ENCODE results near the gene ARMC10.

ARMC10 gene

GRCh38 chr7:103115771-103116170 is 40.8 kb downstream of the ARMC10 start:
- no peak for DNase-seq (ENCODE audit: low spot score)
- TF ChIP-seq, protein P1, sequence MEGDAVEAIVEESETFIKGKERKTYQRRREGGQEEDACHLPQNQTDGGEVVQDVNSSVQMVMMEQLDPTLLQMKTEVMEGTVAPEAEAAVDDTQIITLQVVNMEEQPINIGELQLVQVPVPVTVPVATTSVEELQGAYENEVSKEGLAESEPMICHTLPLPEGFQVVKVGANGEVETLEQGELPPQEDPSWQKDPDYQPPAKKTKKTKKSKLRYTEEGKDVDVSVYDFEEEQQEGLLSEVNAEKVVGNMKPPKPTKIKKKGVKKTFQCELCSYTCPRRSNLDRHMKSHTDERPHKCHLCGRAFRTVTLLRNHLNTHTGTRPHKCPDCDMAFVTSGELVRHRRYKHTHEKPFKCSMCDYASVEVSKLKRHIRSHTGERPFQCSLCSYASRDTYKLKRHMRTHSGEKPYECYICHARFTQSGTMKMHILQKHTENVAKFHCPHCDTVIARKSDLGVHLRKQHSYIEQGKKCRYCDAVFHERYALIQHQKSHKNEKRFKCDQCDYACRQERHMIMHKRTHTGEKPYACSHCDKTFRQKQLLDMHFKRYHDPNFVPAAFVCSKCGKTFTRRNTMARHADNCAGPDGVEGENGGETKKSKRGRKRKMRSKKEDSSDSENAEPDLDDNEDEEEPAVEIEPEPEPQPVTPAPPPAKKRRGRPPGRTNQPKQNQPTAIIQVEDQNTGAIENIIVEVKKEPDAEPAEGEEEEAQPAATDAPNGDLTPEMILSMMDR (IDR thresholded peaks at IDR 0.05; ENCODE audit: borderline replicate concordance, control extremely low read depth, extremely low read depth, insufficient read depth, missing control alignments) = no peak
- in situ Hi-C loops (cut with MboI; ENCODE audit: low sequenced_read_pairs, unreplicated experiment) = no loop called here

DNA sequence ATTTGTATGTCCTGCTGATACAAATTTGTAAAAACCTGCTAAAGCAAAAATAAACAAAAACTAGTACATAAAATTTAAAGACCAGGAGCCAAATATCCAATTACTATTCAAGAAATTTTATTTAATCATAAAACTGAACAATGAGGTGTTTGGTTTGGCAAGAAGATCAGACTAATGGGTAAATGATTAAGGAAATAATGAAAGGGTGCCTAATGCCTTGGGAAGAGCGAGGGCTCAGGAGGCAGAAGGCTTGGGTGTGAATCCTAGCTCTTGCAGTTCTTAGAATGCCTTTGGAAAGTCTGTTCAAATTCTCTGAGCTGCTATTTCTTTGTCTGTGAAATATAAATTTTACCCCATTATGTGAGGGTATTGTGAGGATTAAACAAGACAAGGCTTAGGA is 41.6 kb downstream of the ARMC10 start:
- TF ChIP-seq, protein P1 (IDR thresholded peaks at IDR 0.05; ENCODE audit: borderline replicate concordance, control extremely low read depth, extremely low read depth, insufficient read depth, missing control alignments) = no peak
- DNase-seq (ENCODE audit: low spot score) = no peak
- in situ Hi-C loops (cut with MboI; ENCODE audit: low sequenced_read_pairs, unreplicated experiment) = no loop called here

GRCh38 chr7:103116991-103117390 is 42.1 kb downstream of the ARMC10 start:
- in situ Hi-C loops (cut with MboI; ENCODE audit: low sequenced_read_pairs, unreplicated experiment) = no loop called here
- no peak for DNase-seq (ENCODE audit: low spot score)

DNA sequence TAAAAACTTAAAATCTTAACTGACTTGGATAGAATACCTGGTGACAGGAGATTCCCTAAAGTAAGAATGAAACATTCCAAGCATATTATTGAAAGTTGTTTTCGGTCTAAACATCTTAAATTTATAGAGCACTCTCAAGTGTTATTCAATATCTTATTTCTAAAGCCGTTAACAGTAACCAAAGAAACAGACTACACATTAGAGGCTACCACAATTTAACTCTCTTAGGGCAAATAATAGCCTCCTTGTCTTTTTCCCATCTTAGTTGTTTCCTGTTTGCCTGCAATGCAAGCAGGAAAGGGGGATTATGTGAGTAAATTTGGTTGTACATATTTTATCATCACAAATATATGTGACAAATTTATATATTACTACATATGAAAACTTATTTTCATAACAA is 42.5 kb downstream of the ARMC10 start:
- DNase-seq (ENCODE audit: low spot score) = no peak
- in situ Hi-C loops (cut with MboI; ENCODE audit: low sequenced_read_pairs, unreplicated experiment) = no loop called here

More at GRCh38 chr7:103116991-103117390, 42.1 kb downstream of the ARMC10 start:
- TF ChIP-seq, protein P1 (IDR thresholded peaks at IDR 0.05; ENCODE audit: borderline replicate concordance, control extremely low read depth, extremely low read depth, insufficient read depth, missing control alignments) = no peak

DNA sequence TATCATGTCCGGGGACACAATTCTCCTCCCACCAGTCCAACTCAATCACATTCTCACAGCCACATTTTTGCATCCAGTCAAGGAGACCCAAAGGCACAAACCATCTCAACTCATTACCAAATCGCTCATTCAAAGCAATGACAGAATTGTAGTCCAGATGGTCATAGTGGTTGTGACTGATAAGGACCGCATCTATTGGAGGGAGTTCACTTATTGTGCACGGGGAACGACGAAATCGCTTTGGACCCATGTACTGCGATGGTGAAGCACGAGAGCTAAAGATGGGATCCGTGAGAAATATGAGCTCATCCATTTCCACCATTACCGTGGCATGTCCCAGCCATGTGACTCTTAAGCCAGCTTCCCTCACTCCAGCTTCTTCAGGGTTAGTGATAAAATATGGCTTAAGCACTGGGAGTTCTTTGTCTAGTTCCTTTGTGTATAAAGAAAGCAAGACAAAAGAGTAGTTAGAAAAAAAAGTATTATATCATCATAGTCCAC is 44.9 kb downstream of the ARMC10 start:
- DNase-seq (ENCODE audit: low spot score) = no peak
- TF ChIP-seq, protein P1 (IDR thresholded peaks at IDR 0.05; ENCODE audit: borderline replicate concordance, control extremely low read depth, extremely low read depth, insufficient read depth, missing control alignments) = no peak
- in situ Hi-C loops (cut with MboI; ENCODE audit: low sequenced_read_pairs, unreplicated experiment) = no loop called here

More for the DNA sequence above, 42.5 kb downstream of the ARMC10 start:
- TF ChIP-seq, protein P1 (IDR thresholded peaks at IDR 0.05; ENCODE audit: borderline replicate concordance, control extremely low read depth, extremely low read depth, insufficient read depth, missing control alignments) = no peak

DNA sequence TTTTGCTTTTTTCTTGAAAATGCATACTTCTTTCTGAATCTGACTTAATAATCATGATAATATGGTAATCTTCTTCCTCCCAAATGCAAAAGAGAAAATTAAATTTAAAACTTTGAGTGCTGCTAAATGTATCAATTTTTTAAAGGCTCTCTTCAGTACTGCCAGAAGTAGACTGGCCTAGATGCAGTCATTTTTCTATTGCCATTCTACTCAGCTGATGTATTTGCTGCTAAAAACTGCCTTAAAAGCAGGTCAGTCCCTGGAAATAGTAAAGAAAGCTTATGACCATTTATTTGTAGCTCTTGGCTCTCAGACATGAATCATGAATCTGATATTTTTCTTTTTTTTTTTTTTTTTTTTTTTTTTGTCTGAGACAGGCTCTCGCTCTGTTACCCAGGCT is 45.4 kb downstream of the ARMC10 start:
- in situ Hi-C loops (cut with MboI; ENCODE audit: low sequenced_read_pairs, unreplicated experiment) = no loop called here
- TF ChIP-seq, protein P1 (IDR thresholded peaks at IDR 0.05; ENCODE audit: borderline replicate concordance, control extremely low read depth, extremely low read depth, insufficient read depth, missing control alignments) = no peak
- DNase-seq (ENCODE audit: low spot score) = no peak
